GM12801 (cell line): Measurements from ENCODE around the gene CCT6B.

Source experiments
- TF ChIP-seq, protein P1 (sequence below): IDR thresholded peaks from one replicate; pipeline ENCODE4 v1.5.1; 2011; ENCODE audit warnings: control low read depth; ENCODE audit not compliant: insufficient read length; ENCODE audit errors: extremely low read depth

Gene CCT6B

GRCh38 chr17:34979153-34979552 is 17.9 kb upstream of the CCT6B start:
- TF ChIP-seq, protein P1, sequence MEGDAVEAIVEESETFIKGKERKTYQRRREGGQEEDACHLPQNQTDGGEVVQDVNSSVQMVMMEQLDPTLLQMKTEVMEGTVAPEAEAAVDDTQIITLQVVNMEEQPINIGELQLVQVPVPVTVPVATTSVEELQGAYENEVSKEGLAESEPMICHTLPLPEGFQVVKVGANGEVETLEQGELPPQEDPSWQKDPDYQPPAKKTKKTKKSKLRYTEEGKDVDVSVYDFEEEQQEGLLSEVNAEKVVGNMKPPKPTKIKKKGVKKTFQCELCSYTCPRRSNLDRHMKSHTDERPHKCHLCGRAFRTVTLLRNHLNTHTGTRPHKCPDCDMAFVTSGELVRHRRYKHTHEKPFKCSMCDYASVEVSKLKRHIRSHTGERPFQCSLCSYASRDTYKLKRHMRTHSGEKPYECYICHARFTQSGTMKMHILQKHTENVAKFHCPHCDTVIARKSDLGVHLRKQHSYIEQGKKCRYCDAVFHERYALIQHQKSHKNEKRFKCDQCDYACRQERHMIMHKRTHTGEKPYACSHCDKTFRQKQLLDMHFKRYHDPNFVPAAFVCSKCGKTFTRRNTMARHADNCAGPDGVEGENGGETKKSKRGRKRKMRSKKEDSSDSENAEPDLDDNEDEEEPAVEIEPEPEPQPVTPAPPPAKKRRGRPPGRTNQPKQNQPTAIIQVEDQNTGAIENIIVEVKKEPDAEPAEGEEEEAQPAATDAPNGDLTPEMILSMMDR, result no peak

GRCh38 chr17:34974794-34975785 is 13.8 kb upstream of the CCT6B start:
- TF ChIP-seq, protein P1, result no peak

- TF ChIP-seq, protein P1, result no peak
Observed at GRCh38 chr17:34974179-34974578, 12.9 kb upstream of the CCT6B start.

- TF ChIP-seq, protein P1, result no peak
Observed at GRCh38 chr17:34958438-34958837, 2.8 kb downstream of the CCT6B start.

GRCh38 chr17:34930283-34930682 is 31.0 kb downstream of the CCT6B start:
- TF ChIP-seq, protein P1, result no peak

DNA sequence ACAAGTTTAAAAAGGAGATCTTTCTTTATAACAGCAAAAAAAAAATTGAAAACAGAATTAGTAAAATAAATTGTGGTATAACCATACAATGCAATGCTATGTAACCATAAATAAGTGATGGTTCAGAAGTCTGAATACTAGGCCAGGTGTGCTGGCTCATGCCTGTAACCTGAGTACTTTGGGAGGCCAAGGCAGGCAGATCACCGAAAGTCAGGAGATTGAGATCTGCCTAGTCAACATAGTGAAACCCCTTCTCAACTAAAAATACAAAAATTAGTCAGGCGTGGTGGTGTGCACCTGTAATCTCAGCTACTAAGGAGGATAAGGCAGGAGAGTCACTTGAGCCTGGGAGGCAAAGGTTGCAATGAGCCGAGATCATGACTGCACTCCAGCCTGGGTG is 34.6 kb downstream of the CCT6B start:
- TF ChIP-seq, protein P1, result no peak

GRCh38 chr17:34920676-34921075 is 40.6 kb downstream of the CCT6B start:
- TF ChIP-seq, protein P1, result no peak
